HepG2 (cell line): ENCODE data around the gene ZNF844. TPM values are rescaled to one million over a fixed set of nuclear protein-coding genes. Genes with fewer than 3 reads are reported as not detected.

Experiments used
- DR1 ChIP-seq: sonication (generic); formaldehyde crosslinking; IDR thresholded peaks from 2 replicates; pipeline ENCODE4 v1.8.0; 2021; ENCODE audit warnings: mild to moderate bottlenecking, missing genetic modification reagents, inconsistent platforms
- FLYWCH1 ChIP-seq: sonication (generic); formaldehyde crosslinking; IDR thresholded peaks from 2 replicates; pipeline ENCODE4 v1.8.1; 2023; ENCODE audit warnings: mild to moderate bottlenecking, missing genetic modification reagents
- FOSL2 ChIP-seq: sonication (generic); formaldehyde crosslinking; IDR thresholded peaks from 2 replicates; pipeline ENCODE4 v1.4.0; 2020; ENCODE audit warnings: missing genetic modification reagents
- FOXC1 ChIP-seq: sonication (generic); formaldehyde crosslinking; IDR thresholded peaks from 2 replicates; pipeline ENCODE4 v1.8.0; 2022; ENCODE audit warnings: mild to moderate bottlenecking, missing genetic modification reagents, borderline replicate concordance
- GTF2F1 ChIP-seq: fragments of 150-350 bp; IDR thresholded peaks from 2 replicates; pipeline ENCODE4 v1.6.1; 2014; ENCODE audit warnings: low read length
- HNF4G ChIP-seq, 2 experiments: sonication (generic) in 1 of 2; formaldehyde crosslinking in 1 of 2; IDR thresholded peaks; 2 replicates each; pipeline versions ENCODE4 v1.4.0 to v1.6.1; 2011 to 2020; ENCODE audit warnings: borderline replicate concordance in 2 of 2, low read depth in 2 of 2, mild to moderate bottlenecking in 2 of 2, low read length in 1 of 2, missing genetic modification reagents in 1 of 2, moderate library complexity in 1 of 2
- KAT8 ChIP-seq: IDR thresholded peaks from 2 replicates; pipeline ENCODE4 v1.6.1; 2016; ENCODE audit warnings: missing genetic modification reagents, missing compliant biosample characterization
- KLF12 ChIP-seq: sonication (generic); formaldehyde crosslinking; IDR thresholded peaks from 2 replicates; pipeline ENCODE4 v1.4.0; 2020; ENCODE audit warnings: missing genetic modification reagents, borderline replicate concordance
- PBX3 ChIP-seq: sonication (generic); formaldehyde crosslinking; IDR thresholded peaks from 2 replicates; pipeline ENCODE4 v1.8.1; 2023; ENCODE audit warnings: missing genetic modification reagents, inconsistent platforms, borderline replicate concordance
- PCBP2 ChIP-seq: fragments of 200-400 bp; formaldehyde crosslinking; optimal IDR thresholded peaks from 2 replicates; pipeline ENCODE3; 2018; ENCODE audit warnings: low read length, low read depth; ENCODE audit not compliant: poor library complexity, severe bottlenecking
- RORA ChIP-seq: sonication (generic); formaldehyde crosslinking; IDR thresholded peaks from 2 replicates; pipeline ENCODE4 v1.5.0; 2020; ENCODE audit warnings: mild to moderate bottlenecking, missing genetic modification reagents, moderate library complexity
- SRSF9 ChIP-seq: fragments of 200-400 bp; formaldehyde crosslinking; IDR thresholded peaks from 2 replicates; pipeline ENCODE4 v1.6.1; 2018; ENCODE audit warnings: borderline replicate concordance, mild to moderate bottlenecking, low read depth, low read length; ENCODE audit not compliant: insufficient read depth, poor library complexity, severe bottlenecking
- ZFAT ChIP-seq: sonication (generic); formaldehyde crosslinking; conservative IDR thresholded peaks from 2 replicates; pipeline ENCODE4 v1.8.1; 2023; ENCODE audit warnings: missing genetic modification reagents, inconsistent platforms
- ZFX ChIP-seq: sonication (generic); formaldehyde crosslinking; IDR thresholded peaks from 2 replicates; pipeline ENCODE4 v1.4.0; 2020; ENCODE audit warnings: mild to moderate bottlenecking, low read depth, missing genetic modification reagents, moderate library complexity
- ZMYM3 ChIP-seq: sonication (generic); formaldehyde crosslinking; IDR thresholded peaks from 2 replicates; pipeline ENCODE4 v1.5.1; 2020; ENCODE audit warnings: mild to moderate bottlenecking, missing genetic modification reagents
- ZNF124 ChIP-seq: sonication (generic); formaldehyde crosslinking; IDR thresholded peaks from 2 replicates; pipeline ENCODE4 v1.4.0; 2020; ENCODE audit warnings: missing genetic modification reagents
- ZNF232 ChIP-seq: sonication (generic); formaldehyde crosslinking; IDR thresholded peaks from 2 replicates; pipeline ENCODE4 v1.4.0; 2020; ENCODE audit warnings: missing genetic modification reagents, borderline replicate concordance
- ZNF264 ChIP-seq: sonication (generic); formaldehyde crosslinking; IDR thresholded peaks from 2 replicates; pipeline ENCODE4 v1.4.0; 2020; ENCODE audit warnings: missing genetic modification reagents
- ZNF274 ChIP-seq: sonication (generic); formaldehyde crosslinking; IDR thresholded peaks from 2 replicates; pipeline ENCODE4 v1.5.1; 2020; ENCODE audit warnings: mild to moderate bottlenecking, missing genetic modification reagents
- ZNF292 ChIP-seq: sonication (generic); formaldehyde crosslinking; IDR thresholded peaks from 2 replicates; pipeline ENCODE4 v1.8.1; 2022; ENCODE audit warnings: mild to moderate bottlenecking, low read depth, missing genetic modification reagents, borderline replicate concordance
- ZNF3 ChIP-seq: IDR thresholded peaks from 2 replicates; pipeline ENCODE4 v1.7.0; 2017; ENCODE audit warnings: inconsistent platforms
- ZNF44 ChIP-seq: sonication (generic); formaldehyde crosslinking; IDR thresholded peaks from 2 replicates; pipeline ENCODE4 v1.5.1; 2020; ENCODE audit warnings: mild to moderate bottlenecking, missing genetic modification reagents
- ZNF556 ChIP-seq: sonication (generic); formaldehyde crosslinking; IDR thresholded peaks from 2 replicates; pipeline ENCODE4 v1.4.0; 2020; ENCODE audit warnings: mild to moderate bottlenecking, missing genetic modification reagents, borderline replicate concordance
- ZNF652 ChIP-seq: IDR thresholded peaks from 2 replicates; pipeline ENCODE4 v1.6.1; 2016; ENCODE audit warnings: low read depth, borderline replicate concordance
- ZNF775 ChIP-seq: sonication (generic); formaldehyde crosslinking; IDR thresholded peaks from 2 replicates; pipeline ENCODE4 v1.4.0; 2020; ENCODE audit warnings: missing genetic modification reagents, mild to moderate bottlenecking, moderate library complexity, borderline replicate concordance
- ZNF788 ChIP-seq: sonication (generic); formaldehyde crosslinking; IDR thresholded peaks from 2 replicates; pipeline ENCODE4 v1.5.0; 2020; ENCODE audit warnings: mild to moderate bottlenecking, missing genetic modification reagents, borderline replicate concordance
- polyA plus RNA-seq, 8 experiments: library from polyadenylated mRNA; depleted of rRNA in 3 of 8; stranded (reverse) in 7 of 8; unstranded in 1 of 8; fragments of >200 nt; fragmentation: Illumina TruSeq in 4 of 8; extraction: Trizol in 4 of 8; gene quantifications; 2 replicates each; pipeline versions ENCODE4 v1.2.1 to v1.2.3, GENCODE V29; 2011 to 2016; ENCODE audit warnings: low read depth in 4 of 8, missing spikeins in 1 of 8, mixed read lengths in 1 of 8; ENCODE audit not compliant: insufficient read depth in 1 of 8
- total RNA-seq, 5 experiments: library from RNA; depleted of rRNA; stranded (reverse); fragments of >200 nt; fragmentation: Illumina TruSeq; extraction: Trizol; gene quantifications; 2 replicates each; pipeline ENCODE4 v1.2.3, GENCODE V29; 2016; ENCODE audit warnings: low read depth in 1 of 5
- TF ChIP-seq, protein P1 (sequence below): sonication (generic); formaldehyde crosslinking; IDR thresholded peaks from 2 replicates; pipeline ENCODE4 v1.5.0; 2020; ENCODE audit warnings: mild to moderate bottlenecking, missing genetic modification reagents

The ZNF844 gene
- total and polyA plus RNA-seq, 2 of the 13 experiments (the other 11 are each of a cell fraction or from before 2014, with no cell fraction given), result 1.0 to 3.2 TPM

- TF ChIP-seq ZFX (CRISPR knock-in tag) (peak; percentile 59), FOXC1 (CRISPR knock-in tag) (peak; percentile 59; the same call in 1 of the 2 replicates), SRSF9 (no peak), ZNF232 (CRISPR knock-in tag) (no peak; the same call in 1 of the 2 replicates), PCBP2 (no peak), FOSL2 (CRISPR knock-in tag) (no peak), HNF4G (IDR thresholded peaks at IDR 0.05; ENCODE audit: borderline replicate concordance, low read depth, low read length) (no peak), HNF4G (CRISPR knock-in tag; IDR thresholded peaks at IDR 0.05; ENCODE audit: borderline replicate concordance, low read depth) (no peak), ZNF292 (CRISPR knock-in tag) (no peak), ZMYM3 (CRISPR knock-in tag) (no peak), ZNF788 (CRISPR knock-in tag) (no peak), ZNF556 (CRISPR knock-in tag) (no peak), ZNF775 (CRISPR knock-in tag) (no peak), ZNF652 (CRISPR knock-in tag) (no peak), PBX3 (CRISPR knock-in tag) (no peak), KAT8 (CRISPR knock-in tag) (0 out of 2 replicates have a peak, but pooled peaks have one; percentile 30), FLYWCH1 (CRISPR knock-in tag) (no peak), ZFAT (CRISPR knock-in tag) (no peak), ZNF274 (CRISPR knock-in tag) (no peak), DR1 (CRISPR knock-in tag) (peak; percentile 55; the same call in 1 of the 2 replicates), ZNF124 (CRISPR knock-in tag) (no peak), GTF2F1 (no peak), RORA (CRISPR knock-in tag) (no peak), ZNF44 (CRISPR knock-in tag) (peak; percentile 71; the same call in 1 of the 2 replicates), ZNF264 (no peak), ZNF3 (no peak), KLF12 (CRISPR knock-in tag) (0 out of 2 replicates have a peak, but pooled peaks have one; percentile 39)
- TF ChIP-seq, protein P1, sequence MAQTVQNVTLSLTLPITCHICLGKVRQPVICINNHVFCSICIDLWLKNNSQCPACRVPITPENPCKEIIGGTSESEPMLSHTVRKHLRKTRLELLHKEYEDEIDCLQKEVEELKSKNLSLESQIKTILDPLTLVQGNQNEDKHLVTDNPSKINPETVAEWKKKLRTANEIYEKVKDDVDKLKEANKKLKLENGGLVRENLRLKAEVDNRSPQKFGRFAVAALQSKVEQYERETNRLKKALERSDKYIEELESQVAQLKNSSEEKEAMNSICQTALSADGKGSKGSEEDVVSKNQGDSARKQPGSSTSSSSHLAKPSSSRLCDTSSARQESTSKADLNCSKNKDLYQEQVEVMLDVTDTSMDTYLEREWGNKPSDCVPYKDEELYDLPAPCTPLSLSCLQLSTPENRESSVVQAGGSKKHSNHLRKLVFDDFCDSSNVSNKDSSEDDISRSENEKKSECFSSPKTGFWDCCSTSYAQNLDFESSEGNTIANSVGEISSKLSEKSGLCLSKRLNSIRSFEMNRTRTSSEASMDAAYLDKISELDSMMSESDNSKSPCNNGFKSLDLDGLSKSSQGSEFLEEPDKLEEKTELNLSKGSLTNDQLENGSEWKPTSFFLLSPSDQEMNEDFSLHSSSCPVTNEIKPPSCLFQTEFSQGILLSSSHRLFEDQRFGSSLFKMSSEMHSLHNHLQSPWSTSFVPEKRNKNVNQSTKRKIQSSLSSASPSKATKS (CRISPR knock-in tag), result no peak
These were observed at the start of gene ZNF844 (continued) for GRCh38 chr19:12064590-12065538.
